NB4 (cell line): ENCODE data around the gene PDX1.

Source experiments
- DNase-seq: peaks from one replicate; pipeline ENCODE4 v3.0.0; 2010; ENCODE audit warnings: low read depth
- H3K4me3 ChIP-seq: one replicate; pipeline ENCODE4 v1.5.1; 2011; ENCODE audit warnings: mild to moderate bottlenecking, low read depth, low read length, moderate library complexity
- CTCF ChIP-seq: IDR thresholded peaks from one replicate; pipeline ENCODE4 v1.5.1; 2012; ENCODE audit warnings: low read depth, low read length
- MAX ChIP-seq: IDR thresholded peaks from 2 replicates; pipeline ENCODE4 v1.6.1; 2011; ENCODE audit warnings: low read depth, low read length
- MYC ChIP-seq: IDR thresholded peaks from 2 replicates; pipeline ENCODE4 v1.6.1; 2011; ENCODE audit warnings: low read depth, low read length
- POLR2A ChIP-seq: IDR thresholded peaks from 2 replicates; pipeline ENCODE4 v1.6.1; 2011; ENCODE audit warnings: mild to moderate bottlenecking; ENCODE audit not compliant: insufficient read length; ENCODE audit errors: extremely low read depth

The PDX1 gene

GRCh38 chr13:27928805-27929753, 9.3 kb downstream of the PDX1 start:
- TF ChIP-seq POLR2A, result no peak
- TF ChIP-seq CTCF, result no peak
- no peak for TF ChIP-seq MYC
- TF ChIP-seq MAX, result no peak
- no peak overlapping the region for H3K4me3 ChIP-seq
- DNase-seq, result no peak

GRCh38 chr13:27929868-27930267, 10.1 kb downstream of the PDX1 start:
- TF ChIP-seq MAX (no peak), POLR2A (no peak), MYC (no peak), CTCF (no peak)
- no peak for DNase-seq
- H3K4me3 ChIP-seq, result no peak overlapping the region

GRCh38 chr13:27933118-27933517, 13.3 kb downstream of the PDX1 start:
- DNase-seq, result no peak
- no peak overlapping the region for H3K4me3 ChIP-seq
- TF ChIP-seq MYC, result no peak
- TF ChIP-seq CTCF, result no peak
- TF ChIP-seq MAX, result no peak
- TF ChIP-seq POLR2A, result no peak

GRCh38 chr13:27933580-27934328, 14.0 kb downstream of the PDX1 start:
- no peak overlapping the region for H3K4me3 ChIP-seq
- TF ChIP-seq POLR2A, result no peak
- no peak for TF ChIP-seq MYC
- TF ChIP-seq MAX, result no peak
- TF ChIP-seq CTCF, result no peak
- no peak for DNase-seq

GRCh38 chr13:27942972-27943371, 23.2 kb downstream of the PDX1 start:
- DNase-seq, result no peak
- no peak for TF ChIP-seq MYC
- no peak for TF ChIP-seq POLR2A
- TF ChIP-seq MAX, result no peak
- no peak for TF ChIP-seq CTCF
- no peak overlapping the region for H3K4me3 ChIP-seq
